Measurements from ENCODE around the gene NFATC2.

DNA sequence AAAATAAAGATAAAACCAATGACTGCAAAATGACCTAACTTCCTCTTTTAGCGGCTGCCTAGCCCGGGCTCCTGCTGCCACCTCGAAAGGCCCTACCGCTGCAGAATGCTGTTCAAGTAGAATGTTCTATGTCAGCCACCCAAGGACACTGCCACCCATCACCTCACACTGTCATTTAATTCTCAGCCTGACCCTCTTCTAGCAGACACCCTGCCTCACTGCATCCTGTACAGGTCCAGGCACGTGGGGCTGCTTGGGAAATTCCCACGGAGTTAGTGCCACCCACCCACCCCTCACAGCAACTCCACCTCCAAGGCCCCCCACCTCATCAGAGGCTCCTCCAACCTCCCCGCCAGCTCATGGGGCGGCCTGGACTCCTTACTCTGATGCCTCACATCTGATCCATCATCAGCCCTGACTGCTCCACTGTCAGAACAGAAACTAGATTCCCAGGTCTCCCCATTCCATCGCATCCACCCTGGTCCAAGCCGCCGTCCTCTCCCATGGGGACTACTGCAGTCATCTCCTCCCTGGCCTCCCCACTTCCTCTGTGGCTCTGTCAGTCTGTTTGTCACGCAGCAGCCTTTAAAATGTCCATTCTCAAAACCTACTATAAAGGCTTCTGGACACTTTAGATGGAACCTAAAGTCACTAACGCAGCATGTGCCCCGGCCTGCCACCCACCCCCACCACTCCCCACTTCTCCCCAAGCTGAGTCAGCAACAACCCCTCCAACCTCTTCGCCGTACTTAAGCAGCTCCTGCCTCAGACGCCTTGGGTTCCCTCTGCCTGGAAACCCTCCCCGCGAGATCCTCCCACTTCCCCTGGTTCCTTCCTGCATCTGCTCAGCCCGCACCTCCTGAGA, 17.0 kb downstream of the NFATC2 start:
- TF ChIP-seq, protein P1, sequence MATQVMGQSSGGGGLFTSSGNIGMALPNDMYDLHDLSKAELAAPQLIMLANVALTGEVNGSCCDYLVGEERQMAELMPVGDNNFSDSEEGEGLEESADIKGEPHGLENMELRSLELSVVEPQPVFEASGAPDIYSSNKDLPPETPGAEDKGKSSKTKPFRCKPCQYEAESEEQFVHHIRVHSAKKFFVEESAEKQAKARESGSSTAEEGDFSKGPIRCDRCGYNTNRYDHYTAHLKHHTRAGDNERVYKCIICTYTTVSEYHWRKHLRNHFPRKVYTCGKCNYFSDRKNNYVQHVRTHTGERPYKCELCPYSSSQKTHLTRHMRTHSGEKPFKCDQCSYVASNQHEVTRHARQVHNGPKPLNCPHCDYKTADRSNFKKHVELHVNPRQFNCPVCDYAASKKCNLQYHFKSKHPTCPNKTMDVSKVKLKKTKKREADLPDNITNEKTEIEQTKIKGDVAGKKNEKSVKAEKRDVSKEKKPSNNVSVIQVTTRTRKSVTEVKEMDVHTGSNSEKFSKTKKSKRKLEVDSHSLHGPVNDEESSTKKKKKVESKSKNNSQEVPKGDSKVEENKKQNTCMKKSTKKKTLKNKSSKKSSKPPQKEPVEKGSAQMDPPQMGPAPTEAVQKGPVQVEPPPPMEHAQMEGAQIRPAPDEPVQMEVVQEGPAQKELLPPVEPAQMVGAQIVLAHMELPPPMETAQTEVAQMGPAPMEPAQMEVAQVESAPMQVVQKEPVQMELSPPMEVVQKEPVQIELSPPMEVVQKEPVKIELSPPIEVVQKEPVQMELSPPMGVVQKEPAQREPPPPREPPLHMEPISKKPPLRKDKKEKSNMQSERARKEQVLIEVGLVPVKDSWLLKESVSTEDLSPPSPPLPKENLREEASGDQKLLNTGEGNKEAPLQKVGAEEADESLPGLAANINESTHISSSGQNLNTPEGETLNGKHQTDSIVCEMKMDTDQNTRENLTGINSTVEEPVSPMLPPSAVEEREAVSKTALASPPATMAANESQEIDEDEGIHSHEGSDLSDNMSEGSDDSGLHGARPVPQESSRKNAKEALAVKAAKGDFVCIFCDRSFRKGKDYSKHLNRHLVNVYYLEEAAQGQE (IDR thresholded peaks at IDR 0.05; ENCODE audit: borderline replicate concordance): no peak
- TF ChIP-seq, protein P2, sequence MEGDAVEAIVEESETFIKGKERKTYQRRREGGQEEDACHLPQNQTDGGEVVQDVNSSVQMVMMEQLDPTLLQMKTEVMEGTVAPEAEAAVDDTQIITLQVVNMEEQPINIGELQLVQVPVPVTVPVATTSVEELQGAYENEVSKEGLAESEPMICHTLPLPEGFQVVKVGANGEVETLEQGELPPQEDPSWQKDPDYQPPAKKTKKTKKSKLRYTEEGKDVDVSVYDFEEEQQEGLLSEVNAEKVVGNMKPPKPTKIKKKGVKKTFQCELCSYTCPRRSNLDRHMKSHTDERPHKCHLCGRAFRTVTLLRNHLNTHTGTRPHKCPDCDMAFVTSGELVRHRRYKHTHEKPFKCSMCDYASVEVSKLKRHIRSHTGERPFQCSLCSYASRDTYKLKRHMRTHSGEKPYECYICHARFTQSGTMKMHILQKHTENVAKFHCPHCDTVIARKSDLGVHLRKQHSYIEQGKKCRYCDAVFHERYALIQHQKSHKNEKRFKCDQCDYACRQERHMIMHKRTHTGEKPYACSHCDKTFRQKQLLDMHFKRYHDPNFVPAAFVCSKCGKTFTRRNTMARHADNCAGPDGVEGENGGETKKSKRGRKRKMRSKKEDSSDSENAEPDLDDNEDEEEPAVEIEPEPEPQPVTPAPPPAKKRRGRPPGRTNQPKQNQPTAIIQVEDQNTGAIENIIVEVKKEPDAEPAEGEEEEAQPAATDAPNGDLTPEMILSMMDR (IDR thresholded peaks at IDR 0.05; ENCODE audit: poor library complexity, severe bottlenecking): no peak
- TF ChIP-seq MXI1 (conservative IDR thresholded peaks at IDR 0.05; ENCODE audit: poor library complexity, severe bottlenecking) (no peak), RAD21 (conservative IDR thresholded peaks at IDR 0.05) (no peak), POLR2AphosphoS5 (IDR thresholded peaks at IDR 0.05) (no peak), EZH2 (IDR thresholded peaks at IDR 0.05; ENCODE audit: borderline replicate concordance, insufficient read depth, low read length, poor library complexity, severe bottlenecking) (no peak), TAF1 (IDR thresholded peaks at IDR 0.05; ENCODE audit: low read depth) (no peak)
